ENCODE measurements around the gene SSC5D. TPM values are rescaled to one million over a fixed set of nuclear protein-coding genes. Genes with fewer than 3 reads are reported as not detected.

The SSC5D gene
- total and polyA plus RNA-seq, 10 of the 15 experiments (the other 5 are each of a cell fraction or from before 2014, with no cell fraction given), result 0.03 to 0.13 (median 0.05) TPM; not detected in 4

- in situ Hi-C loops (cut with MboI) (no loop called here), intact Hi-C loops (cut with micrococcal nuclease; ENCODE audit: unreplicated experiment) (no loop called here)
- Histone ChIP-seq H3K36me3 (ENCODE audit: control insufficient read depth in 2 of 2, insufficient read depth in 2 of 2, low read length in 1 of 2) (no peaks in the 10 kb centered on the region), H3K4me2 (ENCODE audit: control insufficient read depth, insufficient read depth) (no peak overlapping the region), H3K27ac (ENCODE audit: control insufficient read depth, insufficient read depth) (no peak overlapping the region), H3K9me3 (replicated peaks; ENCODE audit: control insufficient read depth, insufficient read depth, low read length) (no peaks in the 10 kb centered on the region), H3K9ac (ENCODE audit: control insufficient read depth, insufficient read depth, low read length) (no peak overlapping the region), H3K27me3 (replicated peaks in 1 of 2; ENCODE audit: control insufficient read depth in 2 of 2, insufficient read depth in 2 of 2, low read length in 1 of 2) (no peaks in the 10 kb centered on the region), H4K20me1 (ENCODE audit: control insufficient read depth, insufficient read depth) (no peaks in the 10 kb centered on the region), H3K79me2 (ENCODE audit: control insufficient read depth, insufficient read depth, low read length) (no peaks in the 10 kb centered on the region), H3K4me3 (no peak overlapping the region), H3K4me1 (ENCODE audit: control insufficient read depth, insufficient read depth, low read length) (0 out of 2 replicates have a peak, but pooled peaks cover 4% of the 10 kb centered on the region), H2AFZ (ENCODE audit: control insufficient read depth, low read depth, low read length) (no peak overlapping the region)
- WGBS (ENCODE audit: insufficient coverage, insufficient replicate concordance, low lambda C conversion rate, missing lambda C conversion rate), result 42% methylated on average over 14 of the region's 14 CpGs
- DNase-seq (ENCODE audit: low read depth, low spot score) (no peak), FAIRE-seq (no peak), ATAC-seq (no peak)
- POLR2A ChIA-PET, result no interaction called here
- SMC1A ChIA-PET (ENCODE audit: uncharacterized antibody, unreplicated experiment), result interaction anchor here (1.1 kb wide), 1 partner anchor 110 kb away, joined by 4 read pairs; no protein-coding TSS in a partner anchor
- RAD21 ChIA-PET (ENCODE audit: unreplicated experiment), result no interaction called here
- CTCF ChIA-PET, result interaction anchor here (1.1 kb wide), 1 partner anchor 112 kb away, joined by 6 read pairs; no protein-coding TSS in a partner anchor
- BruUV-seq (replicated peaks), result no TSS peak
- no peak for TF ChIP-seq POLR2AphosphoS5 (IDR thresholded peaks at IDR 0.05; ENCODE audit: low read length)
- no peak for TF ChIP-seq PBX3 (IDR thresholded peaks at IDR 0.05; ENCODE audit: insufficient replicate concordance, low read depth, low read length)
- TF ChIP-seq KAT2A (conservative IDR thresholded peaks at IDR 0.05; ENCODE audit: control insufficient read depth, low read depth, low read length), result no peak
- no peak for TF ChIP-seq ZNF384 (IDR thresholded peaks at IDR 0.05; ENCODE audit: borderline replicate concordance, low read depth, low read length)
- TF ChIP-seq BMI1 (IDR thresholded peaks at IDR 0.05; ENCODE audit: borderline replicate concordance), result no peak
- no peak for TF ChIP-seq SREBF1 (IDR thresholded peaks at IDR 0.05; ENCODE audit: low read length)
- TF ChIP-seq STAT1 (conservative IDR thresholded peaks at IDR 0.05), result no peak
- no peak for TF ChIP-seq LARP7 (IDR thresholded peaks at IDR 0.05)
- no peak for TF ChIP-seq FOS (IDR thresholded peaks at IDR 0.05; ENCODE audit: borderline replicate concordance, extremely low read depth, insufficient read length)
- no peak for TF ChIP-seq ZNF274 (IDR thresholded peaks at IDR 0.05; ENCODE audit: insufficient read depth, insufficient read length)
- TF ChIP-seq ZBTB11 (CRISPR knock-in tag; IDR thresholded peaks at IDR 0.05), result no peak
- TF ChIP-seq RUNX3 (IDR thresholded peaks at IDR 0.05; ENCODE audit: low read length), result no peak
- TF ChIP-seq POLR2AphosphoS2 (IDR thresholded peaks at IDR 0.05; ENCODE audit: low read depth, low read length), result no peak
- TF ChIP-seq RELB (IDR thresholded peaks at IDR 0.05; ENCODE audit: low read depth), result no peak
- no peak for TF ChIP-seq HCFC1 (IDR thresholded peaks at IDR 0.05; ENCODE audit: low read length)
Observed at GRCh38 chr19:55520691-55521292, 32.6 kb downstream of the SSC5D start.

Measured in GM12878 (cell line).